GM21723 (cell line): ENCODE data around the gene C5orf24.

Experiments used
- ATAC-seq: cut with Tn5 transposase; IDR thresholded peaks from one replicate; pipeline ENCODE4 v1.9.1; 2021; ENCODE audit warnings: mild to moderate bottlenecking, moderate library complexity; ENCODE audit not compliant: unreplicated experiment

Gene C5orf24

DNA sequence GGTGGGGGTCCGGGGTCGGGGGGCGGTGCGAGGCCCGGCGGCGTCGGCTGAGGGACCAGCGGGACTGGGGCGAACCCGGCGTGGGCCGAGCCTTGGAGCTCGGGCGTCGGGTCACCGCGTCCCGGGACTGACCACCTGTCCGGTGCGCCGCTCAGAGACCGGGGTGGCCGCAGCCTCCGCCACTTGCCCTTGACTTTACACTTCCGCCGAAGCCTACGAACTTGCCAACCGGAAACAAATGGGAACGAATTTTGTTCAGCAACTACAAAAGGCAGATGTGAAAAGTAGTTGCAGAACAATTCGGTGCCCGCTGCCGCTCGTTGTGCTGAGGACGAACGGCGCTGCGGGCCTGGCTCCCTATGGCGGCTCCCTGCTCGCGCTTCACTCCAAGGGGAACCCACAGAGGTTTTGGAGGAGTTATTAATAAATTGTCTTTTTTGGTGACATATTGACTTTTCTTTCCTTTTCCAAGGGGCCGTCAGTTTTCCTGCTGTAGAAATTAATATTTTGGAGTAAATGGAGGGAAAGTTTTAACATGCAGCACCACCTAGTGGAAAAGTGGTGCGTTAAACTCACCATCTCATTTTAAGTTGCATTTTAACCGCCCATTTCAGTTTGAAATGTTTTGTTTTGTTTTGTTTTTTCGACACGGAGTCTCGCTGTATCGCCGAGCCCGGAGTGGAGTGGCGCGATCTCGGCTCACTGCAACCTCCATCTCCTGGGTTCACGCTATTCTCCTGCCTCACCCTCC lies 59.7 kb downstream of the C5orf24 start:
- peak; percentile 32 for ATAC-seq

- no peak for ATAC-seq
Observed at GRCh38 chr5:134906811-134907210, 61.0 kb downstream of the C5orf24 start.
